Esophagus muscularis mucosa (tissue), 4 donors: ENCODE data around the gene AK4. TPM values are rescaled to one million over a fixed set of nuclear protein-coding genes. Genes with fewer than 3 reads are reported as not detected.

Experiments
- DNase-seq: peaks from one replicate; pipeline ENCODE4 v3.0.0-alpha.2; 2017; ENCODE audit errors: extremely low spot score
- H3K27ac ChIP-seq, 4 donors: fragments of 200-600 bp; sonication (generic); replicated peaks in 1 of 4; 1 replicate in 3 of 4; 2 replicates in 1 of 4; pipeline ENCODE4 v1.5.1; 2016 to 2019; ENCODE audit warnings: mild to moderate bottlenecking in 1 of 4
- H3K27me3 ChIP-seq, 4 donors: fragments of 200-600 bp; sonication (generic); one replicate each; pipeline versions ENCODE4 v1.5.1 to v1.6.0; 2016 to 2019
- H3K36me3 ChIP-seq, 4 donors: fragments of 200-600 bp; sonication (generic); one replicate each; pipeline ENCODE4 v1.5.1; 2016 to 2019
- H3K4me1 ChIP-seq, 4 donors: fragments of 200-600 bp; sonication (generic); one replicate each; pipeline ENCODE4 v1.5.1; 2016 to 2019
- H3K4me3 ChIP-seq, 4 donors: fragments of 200-600 bp; sonication (generic); 1 replicate in 2 of 4; 2 replicates in 2 of 4; pipeline ENCODE4 v1.5.1; 2016 to 2019; ENCODE audit warnings: mild to moderate bottlenecking in 4 of 4, moderate library complexity in 1 of 4
- H3K9me3 ChIP-seq, 4 donors: fragments of 200-600 bp; sonication (generic); 1 replicate in 3 of 4; 2 replicates in 1 of 4; pipeline ENCODE4 v1.5.1; 2016 to 2019
- EP300 ChIP-seq: sonication (generic); formaldehyde crosslinking; IDR thresholded peaks from one replicate; pipeline ENCODE4 v1.6.1; 2017; ENCODE audit warnings: antibody characterized with exemption
- POLR2A ChIP-seq: fragments of 450-650 bp; IDR thresholded peaks from one replicate; pipeline ENCODE4 v1.6.1; 2017; ENCODE audit warnings: antibody characterized with exemption, moderate library complexity, mild to moderate bottlenecking, low read depth
- POLR2AphosphoS5 ChIP-seq, 2 donors: sonication (generic); formaldehyde crosslinking; IDR thresholded peaks; one replicate each; pipeline ENCODE4 v1.6.1; 2017; ENCODE audit warnings: antibody characterized with exemption in 2 of 2
- WGBS: methylation state at CpG from one replicate; pipeline ENCODE4 v1.1.5; 2018; 5-methylcytosine and 5-hydroxymethylcytosine counted together
- intact Hi-C: fragments of 100-400 bp; cut with DNase I; formaldehyde crosslinking; loops from one replicate; pipeline ENCODE4 v1.15.1; 2023
- total RNA-seq, 4 donors: library from RNA; depleted of rRNA; stranded (reverse); fragments of >200 nt; gene quantifications; one replicate each; pipeline versions ENCODE4 v1.1.0 to v1.2.1, GENCODE V29; 2016
- TF ChIP-seq, protein P1 (sequence below), 3 experiments: fragments of 200-600 bp in 2 of 3; fragments of 450-650 bp in 1 of 3; sonication (generic) in 2 of 3; IDR thresholded peaks; one replicate each; pipeline ENCODE4 v1.5.1; 2017 to 2019; ENCODE audit warnings: antibody characterized with exemption in 3 of 3, mild to moderate bottlenecking in 2 of 3, moderate library complexity in 1 of 3

Gene AK4
- total RNA-seq, 4 donors from 2014 or later: 41.1 to 66.0 (median 51.2) TPM

DNA sequence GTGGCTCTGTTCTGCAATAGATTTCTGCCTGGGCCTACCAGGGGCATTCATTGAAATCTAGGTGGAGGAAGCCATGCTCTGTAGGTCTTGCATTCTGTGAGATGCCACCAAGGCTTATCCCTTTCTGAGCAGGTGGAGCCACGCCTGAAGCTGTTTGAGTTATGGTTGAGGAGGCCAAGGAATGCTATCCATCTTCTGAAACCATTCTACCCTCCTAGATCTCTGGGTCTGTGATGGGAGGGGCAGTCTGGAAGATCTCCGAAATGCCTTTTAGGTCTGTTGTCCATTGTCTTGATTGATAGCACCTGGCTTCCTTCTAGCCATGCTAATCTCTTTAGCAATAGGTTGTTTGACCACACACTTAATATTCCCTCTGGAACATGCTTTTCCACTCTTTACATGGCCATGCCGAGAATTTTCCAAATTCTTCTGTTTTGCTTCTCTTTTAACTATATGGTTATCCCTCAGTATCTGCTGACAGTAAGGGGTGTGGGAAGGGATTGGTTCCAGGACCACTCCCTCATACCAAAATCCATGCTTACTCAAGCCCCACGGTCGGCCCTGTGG is 45.2 kb downstream of the AK4 start:
- no peak overlapping the region for H3K27ac ChIP-seq
- H3K4me3 ChIP-seq: no peak overlapping the region
- H3K9me3 ChIP-seq: no peaks in the 10 kb centered on the region
- no peak for DNase-seq
- H3K27me3 ChIP-seq: no peaks in the 10 kb centered on the region
- H3K36me3 ChIP-seq: peaks cover 0 to 36% (median 3%) of the 10 kb centered on the region in 4 donors
- 96% methylated on average over 4 of the region's 5 CpGs for WGBS
- TF ChIP-seq EP300 (no peak), POLR2AphosphoS5 (IDR thresholded peaks at IDR 0.05) (no peak), POLR2A (no peak)
- TF ChIP-seq, protein P1, sequence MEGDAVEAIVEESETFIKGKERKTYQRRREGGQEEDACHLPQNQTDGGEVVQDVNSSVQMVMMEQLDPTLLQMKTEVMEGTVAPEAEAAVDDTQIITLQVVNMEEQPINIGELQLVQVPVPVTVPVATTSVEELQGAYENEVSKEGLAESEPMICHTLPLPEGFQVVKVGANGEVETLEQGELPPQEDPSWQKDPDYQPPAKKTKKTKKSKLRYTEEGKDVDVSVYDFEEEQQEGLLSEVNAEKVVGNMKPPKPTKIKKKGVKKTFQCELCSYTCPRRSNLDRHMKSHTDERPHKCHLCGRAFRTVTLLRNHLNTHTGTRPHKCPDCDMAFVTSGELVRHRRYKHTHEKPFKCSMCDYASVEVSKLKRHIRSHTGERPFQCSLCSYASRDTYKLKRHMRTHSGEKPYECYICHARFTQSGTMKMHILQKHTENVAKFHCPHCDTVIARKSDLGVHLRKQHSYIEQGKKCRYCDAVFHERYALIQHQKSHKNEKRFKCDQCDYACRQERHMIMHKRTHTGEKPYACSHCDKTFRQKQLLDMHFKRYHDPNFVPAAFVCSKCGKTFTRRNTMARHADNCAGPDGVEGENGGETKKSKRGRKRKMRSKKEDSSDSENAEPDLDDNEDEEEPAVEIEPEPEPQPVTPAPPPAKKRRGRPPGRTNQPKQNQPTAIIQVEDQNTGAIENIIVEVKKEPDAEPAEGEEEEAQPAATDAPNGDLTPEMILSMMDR (IDR thresholded peaks at IDR 0.05): no peak
- H3K4me1 ChIP-seq: peaks cover 1 to 22% (median 12%) of the 10 kb centered on the region in 4 donors
- intact Hi-C loops: no loop called here

DNA sequence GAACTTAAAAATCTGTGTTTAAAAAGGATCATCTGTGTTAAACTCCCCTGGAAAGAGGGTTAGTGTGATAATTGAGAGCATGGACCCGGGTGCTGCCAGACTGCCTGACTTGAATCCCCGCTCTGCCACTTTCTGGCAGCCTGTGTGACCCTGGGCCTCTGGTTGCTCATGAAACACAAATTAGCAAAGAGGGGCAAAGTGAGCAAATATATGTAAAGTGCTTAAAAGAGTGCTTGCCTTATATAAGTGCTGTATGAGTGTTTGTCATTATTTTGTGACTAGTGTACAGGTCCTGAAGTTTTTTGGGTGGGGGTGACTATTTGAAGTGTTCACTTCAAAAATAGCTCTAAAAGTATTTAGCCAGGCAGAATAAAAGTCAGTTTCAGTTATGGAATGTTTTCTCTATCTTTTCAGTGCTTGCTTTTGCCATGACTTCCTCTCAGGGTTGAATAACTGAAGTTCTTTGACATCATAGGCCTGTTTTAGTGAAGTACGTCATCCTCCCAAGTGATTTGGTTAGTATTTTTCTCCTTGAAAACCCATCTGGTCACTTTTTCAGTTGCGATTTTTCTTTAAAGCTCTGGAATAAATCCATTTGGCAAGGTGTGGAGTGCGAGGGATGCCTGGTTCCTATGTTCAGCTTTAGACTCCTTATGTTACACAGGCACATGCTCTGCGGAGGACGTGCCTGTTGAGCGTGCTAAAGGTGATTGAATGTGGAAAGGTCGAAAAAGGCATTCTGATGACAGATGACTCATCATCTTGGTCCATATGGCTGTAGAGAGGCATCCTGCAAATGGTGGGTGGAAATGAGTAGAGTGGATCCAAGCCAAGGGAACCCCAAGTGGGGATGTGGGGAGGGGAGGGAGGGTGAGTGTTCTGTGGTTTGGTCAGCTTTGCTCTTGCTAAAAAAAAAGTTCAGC is 47.8 kb downstream of the AK4 start:
- DNase-seq: no peak
- Histone ChIP-seq H3K4me1 (peaks cover 4 to 26% (median 11%) of the 10 kb centered on the region in 4 donors), H3K27me3 (no peaks in the 10 kb centered on the region), H3K9me3 (no peaks in the 10 kb centered on the region), H3K27ac (no peak overlapping the region), H3K4me3 (no peak overlapping the region), H3K36me3 (peaks cover 0 to 38% (median 3%) of the 10 kb centered on the region in 4 donors)
- TF ChIP-seq POLR2AphosphoS5 (IDR thresholded peaks at IDR 0.05) (no peak), EP300 (no peak), POLR2A (no peak)
- TF ChIP-seq, protein P1 (IDR thresholded peaks at IDR 0.05): no peak
- intact Hi-C loops: no loop called here
- 81% methylated on average over 9 of the region's 9 CpGs for WGBS

DNA sequence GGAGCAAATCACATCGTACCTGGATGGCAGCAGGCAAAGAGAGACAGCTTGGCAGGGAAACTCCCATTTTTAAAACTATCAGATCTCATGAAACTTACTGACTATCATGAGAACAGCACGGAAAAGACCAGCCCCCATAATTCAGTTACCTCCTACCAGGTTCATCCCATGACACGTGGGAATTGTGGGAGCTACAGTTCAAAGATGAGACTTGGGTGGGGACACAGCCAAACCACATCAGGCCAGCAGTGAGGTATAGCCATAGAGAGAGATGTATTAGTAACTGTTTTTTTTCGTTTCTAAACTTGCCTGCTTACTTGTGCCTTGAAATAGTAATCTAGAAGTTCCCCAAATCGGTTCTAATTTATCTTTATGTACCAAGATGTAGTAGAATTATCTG is 48.9 kb downstream of the AK4 start:
- Histone ChIP-seq H3K9me3 (no peaks in the 10 kb centered on the region), H3K27ac (no peak overlapping the region), H3K36me3 (peaks cover 0 to 29% (median 3%) of the 10 kb centered on the region in 4 donors), H3K4me1 (peaks cover 4 to 26% (median 11%) of the 10 kb centered on the region in 4 donors), H3K27me3 (no peaks in the 10 kb centered on the region), H3K4me3 (no peak overlapping the region)
- intact Hi-C loops: no loop called here
- no peak for TF ChIP-seq POLR2AphosphoS5 (IDR thresholded peaks at IDR 0.05)
- TF ChIP-seq, protein P1 (IDR thresholded peaks at IDR 0.05): no peak
- TF ChIP-seq POLR2A: no peak
- no peak for TF ChIP-seq EP300
- 84% methylated on average over 5 of the region's 5 CpGs for WGBS
- DNase-seq: no peak

DNA sequence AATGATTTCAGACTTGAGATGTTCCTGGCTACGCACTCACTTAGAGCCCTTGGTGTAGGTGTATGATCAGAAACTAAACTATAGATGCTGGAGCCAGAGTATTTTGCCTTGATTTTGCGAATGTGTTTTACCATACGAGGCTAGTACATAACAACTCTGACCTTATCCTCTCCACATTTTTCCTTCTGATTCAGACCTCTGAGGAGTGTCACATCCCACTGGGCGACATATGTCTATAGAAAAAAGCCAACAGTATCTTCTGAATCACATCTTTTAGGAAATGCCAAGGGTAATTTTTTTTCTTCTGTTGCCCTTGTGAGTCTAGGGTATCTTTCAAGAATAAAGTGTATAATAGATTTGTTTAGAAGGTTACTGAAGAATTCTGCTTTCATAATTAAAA is 49.6 kb downstream of the AK4 start:
- Histone ChIP-seq H3K36me3 (peaks cover 0 to 22% (median 3%) of the 10 kb centered on the region in 4 donors), H3K9me3 (no peaks in the 10 kb centered on the region), H3K27me3 (no peaks in the 10 kb centered on the region), H3K4me3 (no peak overlapping the region), H3K27ac (no peak overlapping the region), H3K4me1 (peaks cover 4 to 26% (median 11%) of the 10 kb centered on the region in 4 donors)
- DNase-seq: no peak
- 74% methylated on average over 4 of the region's 4 CpGs for WGBS
- intact Hi-C loops: no loop called here
- TF ChIP-seq EP300 (no peak), POLR2A (no peak), POLR2AphosphoS5 (IDR thresholded peaks at IDR 0.05) (no peak)

DNA sequence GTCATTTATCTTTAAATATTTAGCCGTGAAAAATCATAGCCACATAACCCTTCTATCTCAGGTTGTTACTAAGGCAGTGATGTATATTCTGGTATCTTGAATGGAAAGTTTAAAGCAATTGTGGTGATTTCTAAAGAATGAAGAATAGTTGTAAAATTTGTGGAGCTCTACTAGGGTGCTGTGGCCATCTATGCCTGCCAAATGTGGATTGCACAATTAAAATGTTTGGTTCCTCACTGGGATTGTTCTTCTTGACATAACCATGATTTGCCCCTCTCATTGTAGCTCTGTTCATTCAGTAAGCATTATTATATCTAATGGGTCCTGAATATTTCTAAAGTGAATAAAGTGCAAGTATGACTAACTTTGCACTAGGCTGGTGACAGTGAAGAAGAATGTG is 50.1 kb downstream of the AK4 start:
- H3K27me3 ChIP-seq: no peaks in the 10 kb centered on the region
- H3K9me3 ChIP-seq: no peaks in the 10 kb centered on the region
- no peak overlapping the region for H3K4me3 ChIP-seq
- H3K27ac ChIP-seq: no peak overlapping the region
- intact Hi-C loops: no loop called here
- H3K36me3 ChIP-seq: peaks cover 0 to 18% (median 3%) of the 10 kb centered on the region in 4 donors
- no peak for DNase-seq
- WGBS: 6% methylated on average over 1 of the region's 1 CpG
- H3K4me1 ChIP-seq: peaks cover 4 to 26% (median 11%) of the 10 kb centered on the region in 4 donors
- TF ChIP-seq, protein P1 (IDR thresholded peaks at IDR 0.05): no peak
- TF ChIP-seq POLR2AphosphoS5 (IDR thresholded peaks at IDR 0.05) (no peak), EP300 (no peak), POLR2A (no peak)
